MM.1S (cell line): ENCODE results near the gene DGLUCY.

Source experiments
- CTCF ChIP-seq: fragments of 300-600 bp; sonication (generic); IDR thresholded peaks from 2 replicates; pipeline ENCODE4 v1.5.1; 2016; ENCODE audit warnings: antibody characterized with exemption, low read length, mixed read lengths
- EZH2 ChIP-seq: fragments of 300-600 bp; sonication (generic); optimal IDR thresholded peaks from 2 replicates; pipeline ENCODE3; 2017; ENCODE audit warnings: low read depth, mild to moderate bottlenecking, antibody characterized with exemption, low read length, mixed read lengths
- EZH2phosphoT487 ChIP-seq: fragments of 300-600 bp; sonication (generic); IDR thresholded peaks from 2 replicates; pipeline ENCODE4 v1.6.1; 2018; ENCODE audit warnings: antibody characterized with exemption, low read length

DNA sequence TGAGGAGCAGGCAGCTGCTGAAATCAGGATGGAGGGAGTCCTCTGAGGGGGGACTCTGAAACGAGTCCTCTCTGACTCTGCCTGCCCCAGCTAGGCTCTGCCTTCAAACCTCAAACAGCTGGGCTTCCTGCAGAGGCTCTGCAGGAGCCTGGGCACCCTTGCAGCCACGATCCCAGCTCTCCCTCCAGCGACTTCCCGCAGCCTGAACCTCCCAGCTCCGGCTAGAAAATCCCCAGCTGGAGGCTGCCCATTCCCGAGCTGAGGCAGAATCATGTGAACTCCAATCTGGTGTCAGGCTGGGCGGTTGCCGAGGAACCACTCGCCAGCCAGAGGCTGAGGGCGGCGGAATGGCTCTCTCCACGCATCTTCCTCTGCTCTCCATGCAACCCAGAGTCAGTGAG lies 130.6 kb downstream of the DGLUCY start, which contains the start of gene GPR68:
- no peak for TF ChIP-seq CTCF
- no peak for TF ChIP-seq EZH2phosphoT487
- TF ChIP-seq EZH2: no peak
